ENCODE data around the gene SLAMF7. TPM values are rescaled to one million over a fixed set of nuclear protein-coding genes. Genes with fewer than 3 reads are reported as not detected.
A peak's percentile ranks its signal among the peaks of the same experiment; 100 is the strongest.

Gene SLAMF7
- total and polyA plus RNA-seq, 5 experiments from 2014 or later: 3.8 to 102 (median 4.5) TPM

DNA sequence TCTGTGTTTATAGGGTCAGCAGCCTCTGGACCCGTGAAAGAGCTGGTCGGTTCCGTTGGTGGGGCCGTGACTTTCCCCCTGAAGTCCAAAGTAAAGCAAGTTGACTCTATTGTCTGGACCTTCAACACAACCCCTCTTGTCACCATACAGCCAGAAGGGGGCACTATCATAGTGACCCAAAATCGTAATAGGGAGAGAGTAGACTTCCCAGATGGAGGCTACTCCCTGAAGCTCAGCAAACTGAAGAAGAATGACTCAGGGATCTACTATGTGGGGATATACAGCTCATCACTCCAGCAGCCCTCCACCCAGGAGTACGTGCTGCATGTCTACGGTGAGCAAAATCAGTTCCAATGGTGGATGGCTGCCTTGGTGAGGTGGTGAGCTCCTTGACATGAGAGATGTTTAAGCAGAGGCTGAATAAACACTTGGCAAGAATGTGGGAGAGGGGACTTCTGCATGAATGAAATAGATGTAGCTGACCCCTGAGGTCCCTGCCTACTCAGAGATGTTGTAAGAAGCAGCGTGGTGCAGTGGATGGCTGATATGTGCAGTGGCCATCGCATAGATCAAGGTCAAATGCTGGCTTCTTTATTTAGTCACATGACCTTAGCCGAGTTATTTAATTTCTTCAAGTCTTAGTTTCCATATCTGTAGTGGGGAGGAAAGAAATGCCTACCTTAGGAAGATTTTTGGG lies 9.3 kb downstream of the SLAMF7 start:
- ATAC-seq (no peak), DNase-seq (no peak)
- POLR2A ChIA-PET: interaction anchor here (1.2 kb wide), 1 partner anchor 20 kb away, joined by 5 read pairs; no protein-coding TSS in a partner anchor
- H3K9me3 Mint-ChIP-seq: no peaks in the 10 kb centered on the region
- no peak overlapping the region for H3K4me3 Mint-ChIP-seq
- H3K27me3 Mint-ChIP-seq: no peaks in the 10 kb centered on the region
- H3K27ac Mint-ChIP-seq: peak overlapping the region in 7 of 10 donors; percentile 2 to 84 (median 49)
- no peaks in the 10 kb centered on the region for H3K36me3 Mint-ChIP-seq
- H3K4me1 Mint-ChIP-seq: peaks cover 32 to 84% (median 76%) of the 10 kb centered on the region in 4 donors

DNA sequence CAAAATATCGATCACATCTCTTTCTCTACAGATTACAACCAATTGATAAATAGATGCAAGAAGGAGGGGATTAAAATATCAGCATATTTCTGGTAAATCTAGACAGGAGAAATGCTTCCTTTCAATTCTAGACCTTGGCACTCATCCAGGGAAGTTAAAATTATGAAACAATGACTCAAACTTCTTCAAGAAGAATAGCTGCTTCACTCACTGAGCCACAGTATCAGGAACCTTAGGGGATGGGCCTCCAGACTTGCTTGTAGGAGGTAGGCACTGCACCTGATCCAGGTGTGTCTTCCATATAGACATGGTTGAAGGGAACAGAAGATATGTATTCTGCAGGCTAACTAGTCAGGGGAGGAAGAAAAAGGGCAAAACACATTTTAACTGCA lies 9.8 kb downstream of the SLAMF7 start:
- peak overlapping the region in 3 of 10 donors; percentile 4 to 84 (median 33) for H3K27ac Mint-ChIP-seq
- no peak overlapping the region for H3K4me3 Mint-ChIP-seq
- H3K4me1 Mint-ChIP-seq: peaks cover 29 to 78% (median 70%) of the 10 kb centered on the region in 4 donors

DNA sequence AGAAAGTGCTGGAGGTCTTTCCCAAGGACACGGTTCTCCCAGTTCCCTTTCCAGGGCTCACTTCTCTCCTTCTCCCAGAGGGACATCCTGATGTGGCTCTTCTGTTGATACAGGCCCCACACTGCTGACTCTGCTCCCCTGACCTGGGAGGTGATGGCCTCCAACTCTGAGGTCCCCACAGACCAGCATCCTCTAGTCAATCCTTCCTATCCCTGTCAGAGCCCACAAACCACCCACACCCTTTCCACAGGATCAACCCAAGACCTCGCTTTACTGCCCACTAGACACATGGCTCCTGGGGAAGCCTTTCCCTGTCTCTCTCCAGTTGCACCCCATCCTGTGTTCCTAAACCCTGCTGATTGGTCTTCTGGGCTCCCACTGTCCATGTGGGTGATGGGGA lies 11.6 kb downstream of the SLAMF7 start:
- H3K4me1 Mint-ChIP-seq: peaks cover 17 to 67% (median 55%) of the 10 kb centered on the region in 4 donors
- DNase-seq (no peak), ATAC-seq (no peak)
- no peaks in the 10 kb centered on the region for H3K27me3 Mint-ChIP-seq
- H3K4me3 Mint-ChIP-seq: peak overlapping the region in 2 of 10 donors; percentile 4 to 64
- H3K9me3 Mint-ChIP-seq: no peaks in the 10 kb centered on the region
- POLR2A ChIA-PET: no interaction called here
- peak overlapping the region in 7 of 10 donors; percentile 28 to 88 (median 44) for H3K27ac Mint-ChIP-seq
- H3K36me3 Mint-ChIP-seq: no peaks in the 10 kb centered on the region

More for the DNA sequence above, 9.8 kb downstream of the SLAMF7 start:
- no peaks in the 10 kb centered on the region for H3K27me3 Mint-ChIP-seq
- DNase-seq (no peak), ATAC-seq (no peak)
- H3K36me3 Mint-ChIP-seq: no peaks in the 10 kb centered on the region
- POLR2A ChIA-PET: interaction anchor here (1.2 kb wide), 1 partner anchor 19 kb away, joined by 5 read pairs; no protein-coding TSS in a partner anchor
- no peaks in the 10 kb centered on the region for H3K9me3 Mint-ChIP-seq

DNA sequence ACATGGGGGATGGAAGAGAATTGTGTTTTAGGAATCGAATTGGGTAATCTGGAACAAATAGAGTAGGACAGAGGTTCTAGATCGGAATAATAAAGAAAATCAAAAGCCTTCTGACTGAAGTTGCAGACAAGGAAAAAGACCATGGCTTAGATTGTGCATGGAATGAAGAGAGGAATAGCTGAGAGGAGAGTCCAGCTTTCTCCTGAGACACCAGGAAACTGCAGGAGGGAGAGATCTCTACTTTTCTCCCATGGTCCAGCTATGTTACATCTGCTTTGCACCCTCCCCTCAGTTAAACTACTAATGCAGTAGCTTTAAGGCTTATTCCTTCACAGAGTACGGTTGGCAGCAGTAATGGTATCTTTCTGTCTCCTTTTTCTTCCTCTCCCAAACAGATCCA lies 13.4 kb downstream of the SLAMF7 start:
- Mint-ChIP-seq H3K9me3 (no peaks in the 10 kb centered on the region), H3K27me3 (no peaks in the 10 kb centered on the region), H3K36me3 (no peaks in the 10 kb centered on the region), H3K27ac (peak overlapping the region in 3 of 10 donors; percentile 17 to 76 (median 27)), H3K4me3 (no peak overlapping the region), H3K4me1 (peaks cover 21 to 69% (median 63%) of the 10 kb centered on the region in 4 donors)
- POLR2A ChIA-PET: interaction anchor here (0.9 kb wide), 1 partner anchor 46 kb away, joined by 3 read pairs; no protein-coding TSS in a partner anchor
- ATAC-seq (no peak), DNase-seq (no peak)

DNA sequence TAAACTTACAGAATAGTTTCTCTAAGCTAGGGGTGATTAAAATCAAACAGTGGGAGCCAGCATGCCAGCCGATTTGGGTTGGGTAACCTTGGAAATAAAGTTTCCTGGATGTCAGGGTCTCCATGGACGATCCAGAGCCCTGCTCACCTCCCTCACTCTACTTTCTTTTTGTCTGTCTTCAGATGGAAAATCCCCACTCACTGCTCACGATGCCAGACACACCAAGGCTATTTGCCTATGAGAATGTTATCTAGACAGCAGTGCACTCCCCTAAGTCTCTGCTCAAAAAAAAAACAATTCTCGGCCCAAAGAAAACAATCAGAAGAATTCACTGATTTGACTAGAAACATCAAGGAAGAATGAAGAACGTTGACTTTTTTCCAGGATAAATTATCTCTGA lies 13.9 kb downstream of the SLAMF7 start:
- ATAC-seq: no peak
- Mint-ChIP-seq H3K27me3 (no peaks in the 10 kb centered on the region), H3K27ac (peak overlapping the region in 4 of 10 donors; percentile 17 to 76 (median 27)), H3K36me3 (no peaks in the 10 kb centered on the region), H3K4me1 (peaks cover 21 to 65% (median 62%) of the 10 kb centered on the region in 4 donors), H3K9me3 (no peaks in the 10 kb centered on the region), H3K4me3 (no peak overlapping the region)
- POLR2A ChIA-PET: no interaction called here
- DNase-seq: no peak

DNA sequence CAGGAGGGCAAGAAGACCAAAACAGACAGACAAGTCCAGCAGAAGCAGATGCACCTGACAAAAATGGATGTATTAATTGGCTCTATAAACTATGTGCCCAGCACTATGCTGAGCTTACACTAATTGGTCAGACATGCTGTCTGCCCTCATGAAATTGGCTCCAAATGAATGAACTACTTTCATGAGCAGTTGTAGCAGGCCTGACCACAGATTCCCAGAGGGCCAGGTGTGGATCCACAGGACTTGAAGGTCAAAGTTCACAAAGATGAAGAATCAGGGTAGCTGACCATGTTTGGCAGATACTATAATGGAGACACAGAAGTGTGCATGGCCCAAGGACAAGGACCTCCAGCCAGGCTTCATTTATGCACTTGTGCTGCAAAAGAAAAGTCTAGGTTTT lies 14.5 kb downstream of the SLAMF7 start:
- Mint-ChIP-seq H3K27ac (peak overlapping the region in 2 of 10 donors; percentile 47 to 70), H3K4me3 (no peak overlapping the region), H3K36me3 (no peaks in the 10 kb centered on the region), H3K4me1 (peaks cover 19 to 58% (median 56%) of the 10 kb centered on the region in 4 donors), H3K9me3 (no peaks in the 10 kb centered on the region), H3K27me3 (no peaks in the 10 kb centered on the region)
- ATAC-seq (no peak), DNase-seq (no peak)
- POLR2A ChIA-PET: no interaction called here

DNA sequence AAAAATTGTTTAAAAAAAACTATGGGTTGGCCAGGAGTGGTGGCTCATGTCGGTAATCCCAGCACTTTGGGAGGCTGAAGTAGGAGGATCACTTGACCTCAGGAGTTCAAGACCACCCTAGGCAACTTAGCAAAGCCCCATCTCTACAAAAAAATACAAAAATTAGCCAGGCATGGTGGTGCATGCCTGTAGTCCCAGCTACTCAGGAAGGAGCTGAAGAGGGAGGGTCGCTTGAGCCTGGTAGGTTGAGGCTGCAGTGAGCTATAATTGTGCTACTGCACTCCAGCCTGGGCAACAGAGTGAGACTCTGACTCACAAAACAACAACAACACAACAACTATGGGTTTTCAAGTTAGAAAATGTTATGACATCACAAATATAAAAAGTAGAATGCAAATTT lies 16.4 kb downstream of the SLAMF7 start:
- Mint-ChIP-seq H3K4me1 (peaks cover 15 to 45% (median 43%) of the 10 kb centered on the region in 4 donors), H3K27ac (peak overlapping the region in 4 of 10 donors; percentile 39 to 89 (median 72))

DNA sequence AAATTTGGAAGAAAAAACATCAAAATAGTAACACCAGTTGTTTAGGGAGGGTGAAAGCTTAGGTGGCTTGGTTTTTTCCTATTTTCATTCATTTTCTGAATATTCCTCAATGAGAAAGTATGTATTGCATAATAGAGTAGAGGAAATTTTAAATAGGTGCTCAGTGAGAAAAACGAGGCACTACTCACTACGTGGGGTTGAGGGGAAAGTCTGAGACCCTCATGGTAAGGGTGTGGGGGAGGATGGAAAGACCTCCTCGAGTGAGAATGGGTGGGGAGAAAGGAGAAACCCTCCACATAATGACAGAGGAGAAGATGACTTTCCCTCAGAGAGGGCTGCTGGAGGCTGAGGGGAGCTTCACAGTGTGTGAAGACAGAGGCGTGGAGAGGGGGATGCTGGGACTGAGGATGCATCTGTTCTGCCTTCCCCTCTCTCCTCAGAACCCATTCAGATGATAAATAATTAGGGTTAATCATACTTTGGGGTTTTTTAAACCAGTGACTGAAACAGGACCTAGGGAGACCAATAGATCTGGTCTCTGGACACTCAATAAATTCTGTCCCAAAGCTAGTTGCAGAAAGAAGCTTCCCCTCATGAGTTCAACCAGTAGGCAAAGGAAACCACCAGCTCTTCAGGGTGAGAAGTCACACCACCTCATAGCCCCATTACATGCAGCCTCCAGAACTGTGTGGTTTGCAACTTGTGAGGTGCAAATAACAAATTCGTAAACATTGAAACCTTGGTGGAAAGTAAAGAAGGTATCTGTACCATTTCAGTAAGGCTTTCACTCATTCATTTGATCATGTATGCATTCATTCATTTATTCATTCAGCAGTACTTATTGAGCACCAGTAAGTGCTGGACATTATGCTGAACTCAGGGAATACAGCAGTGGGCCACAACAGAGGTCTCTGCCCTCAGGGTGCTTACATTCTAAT lies 17.1 kb downstream of the SLAMF7 start:
- H3K27ac Mint-ChIP-seq: peak overlapping the region in 7 of 10 donors; percentile 18 to 89 (median 60)
- H3K36me3 Mint-ChIP-seq: no peaks in the 10 kb centered on the region
- H3K4me3 Mint-ChIP-seq: peak overlapping the region in 3 of 10 donors; percentile 12 to 71 (median 17)
- POLR2A ChIA-PET: interaction anchor here (0.6 kb wide), 1 partner anchor 12 kb away, joined by 4 read pairs; no protein-coding TSS in a partner anchor
- ATAC-seq: peak; percentile 31 to 37
- H3K4me1 Mint-ChIP-seq: peaks cover 13 to 38% (median 36%) of the 10 kb centered on the region in 4 donors
- no peaks in the 10 kb centered on the region for H3K27me3 Mint-ChIP-seq
- DNase-seq: peak in 1 of 10 donors; percentile 52
- H3K9me3 Mint-ChIP-seq: peaks cover 0 to 4% (median 0%) of the 10 kb centered on the region in 9 donors

More for the DNA sequence above, 16.4 kb downstream of the SLAMF7 start:
- Mint-ChIP-seq H3K27me3 (no peaks in the 10 kb centered on the region), H3K9me3 (no peaks in the 10 kb centered on the region), H3K36me3 (no peaks in the 10 kb centered on the region), H3K4me3 (peak overlapping the region in 2 of 10 donors; percentile 17 to 71)
- ATAC-seq (no peak), DNase-seq (no peak)
- POLR2A ChIA-PET: interaction anchor here (0.6 to 0.7 kb wide), 2 partner anchors 13 to 255 kb away, joined by 4 read pairs; no protein-coding TSS in a partner anchor

DNA sequence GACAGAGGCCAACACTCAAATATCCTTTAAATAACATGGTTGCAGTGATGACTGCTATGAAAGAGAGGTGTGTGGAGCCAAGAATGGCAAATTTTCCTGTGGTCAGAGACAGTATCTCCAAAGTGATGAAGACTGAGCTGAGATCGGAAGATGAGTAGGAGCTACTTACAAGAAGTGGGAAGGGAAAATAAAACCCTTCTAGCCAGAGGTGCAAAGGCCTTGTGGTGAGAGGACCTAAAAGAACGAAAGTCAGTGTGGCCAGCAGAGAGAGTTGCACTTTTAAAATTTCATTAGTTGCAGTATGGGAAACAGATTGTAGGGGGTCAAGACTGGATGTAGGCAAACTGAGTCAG lies 17.8 kb downstream of the SLAMF7 start:
- peaks cover 0 to 10% (median 0%) of the 10 kb centered on the region in 9 donors for H3K9me3 Mint-ChIP-seq
- POLR2A ChIA-PET: no interaction called here

DNA sequence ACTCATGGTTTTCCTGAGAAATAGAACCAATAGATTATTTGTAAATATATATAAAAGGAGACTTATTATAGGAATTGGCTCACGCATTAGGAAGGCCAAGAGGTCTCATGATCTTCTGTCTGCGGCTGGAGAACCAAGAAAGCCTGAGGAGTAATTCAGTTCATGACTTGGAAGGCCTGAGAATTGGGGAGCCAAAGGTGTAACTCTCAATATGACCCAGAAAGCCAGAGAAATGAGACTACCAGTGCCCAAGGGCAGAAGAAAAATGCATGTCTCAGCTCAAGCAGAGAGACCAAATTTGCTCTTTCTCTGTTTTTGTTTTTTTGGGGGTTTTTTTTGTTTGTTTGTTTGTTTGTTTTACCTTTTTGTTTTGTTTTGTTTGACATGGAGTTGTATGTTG lies 19.5 kb downstream of the SLAMF7 start:
- Mint-ChIP-seq H3K4me1 (peaks cover 4 to 27% (median 17%) of the 10 kb centered on the region in 4 donors), H3K36me3 (no peaks in the 10 kb centered on the region), H3K4me3 (no peak overlapping the region), H3K9me3 (peaks cover 0 to 10% (median 0%) of the 10 kb centered on the region in 9 donors), H3K27ac (no peak overlapping the region), H3K27me3 (no peaks in the 10 kb centered on the region)
- POLR2A ChIA-PET: no interaction called here
- DNase-seq (no peak), ATAC-seq (no peak)

More for the DNA sequence above, 17.8 kb downstream of the SLAMF7 start:
- ATAC-seq (no peak), DNase-seq (no peak)
- no peaks in the 10 kb centered on the region for H3K36me3 Mint-ChIP-seq
- no peaks in the 10 kb centered on the region for H3K27me3 Mint-ChIP-seq
- peak overlapping the region in 2 of 10 donors; percentile 54 to 71 for H3K4me3 Mint-ChIP-seq
- H3K4me1 Mint-ChIP-seq: peaks cover 9 to 34% (median 30%) of the 10 kb centered on the region in 4 donors
- peak overlapping the region in 7 of 10 donors; percentile 0 to 89 (median 39) for H3K27ac Mint-ChIP-seq

DNA sequence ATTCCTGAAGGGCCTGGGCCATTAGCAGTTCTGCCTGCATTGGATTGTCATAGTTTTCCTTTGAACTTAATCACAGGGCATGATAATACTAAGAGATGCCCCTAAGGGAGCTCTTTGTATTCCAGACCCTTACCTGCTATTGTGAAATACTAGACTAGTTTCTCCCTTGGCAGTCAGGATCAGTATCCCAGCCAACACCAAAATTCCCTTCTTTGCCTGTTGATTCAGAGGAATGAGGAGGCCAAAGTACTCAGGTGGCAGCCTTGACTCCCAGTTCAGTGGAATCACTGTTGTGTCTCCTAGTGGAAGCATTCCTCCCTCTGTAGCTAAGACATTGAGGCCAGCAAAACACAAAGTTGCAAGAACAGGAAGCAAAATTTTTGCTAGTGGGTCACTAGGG lies 20.7 kb downstream of the SLAMF7 start:
- Mint-ChIP-seq H3K4me1 (peaks cover 4 to 22% (median 16%) of the 10 kb centered on the region in 4 donors), H3K27ac (no peak overlapping the region), H3K9me3 (peaks cover 0 to 10% (median 0%) of the 10 kb centered on the region in 9 donors), H3K4me3 (no peak overlapping the region), H3K27me3 (no peaks in the 10 kb centered on the region), H3K36me3 (no peaks in the 10 kb centered on the region)
- ATAC-seq (no peak), DNase-seq (no peak)
- POLR2A ChIA-PET: no interaction called here

DNA sequence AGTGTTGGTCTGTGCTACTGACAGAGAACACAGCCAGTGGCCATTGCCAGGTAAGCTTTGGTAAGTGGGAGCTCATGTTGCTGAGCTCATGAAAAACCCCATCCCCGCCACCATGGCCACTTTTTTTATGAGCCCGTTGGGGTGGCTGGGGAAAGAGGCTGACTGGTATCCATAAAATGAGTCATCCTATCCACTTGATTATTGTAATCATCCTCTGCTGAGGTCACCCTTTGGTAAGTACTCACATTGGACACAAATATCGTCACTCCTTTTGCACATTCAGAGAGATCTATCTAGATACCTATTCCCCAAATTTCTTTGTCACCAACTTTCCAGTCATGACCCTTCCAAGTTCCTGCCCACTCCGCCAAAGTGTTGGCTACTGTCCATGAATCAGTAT lies 22.0 kb downstream of the SLAMF7 start:
- ATAC-seq (no peak), DNase-seq (no peak)
- Mint-ChIP-seq H3K9me3 (peaks cover 0 to 10% (median 0%) of the 10 kb centered on the region in 9 donors), H3K27ac (no peak overlapping the region), H3K27me3 (no peaks in the 10 kb centered on the region), H3K36me3 (no peaks in the 10 kb centered on the region), H3K4me3 (no peak overlapping the region), H3K4me1 (peaks cover 2 to 16% (median 10%) of the 10 kb centered on the region in 4 donors)
- POLR2A ChIA-PET: no interaction called here

Data from naive thymus-derived CD8-positive, alpha-beta T cell (primary cell).